ENCODE data around the gene FANCE.

DNA sequence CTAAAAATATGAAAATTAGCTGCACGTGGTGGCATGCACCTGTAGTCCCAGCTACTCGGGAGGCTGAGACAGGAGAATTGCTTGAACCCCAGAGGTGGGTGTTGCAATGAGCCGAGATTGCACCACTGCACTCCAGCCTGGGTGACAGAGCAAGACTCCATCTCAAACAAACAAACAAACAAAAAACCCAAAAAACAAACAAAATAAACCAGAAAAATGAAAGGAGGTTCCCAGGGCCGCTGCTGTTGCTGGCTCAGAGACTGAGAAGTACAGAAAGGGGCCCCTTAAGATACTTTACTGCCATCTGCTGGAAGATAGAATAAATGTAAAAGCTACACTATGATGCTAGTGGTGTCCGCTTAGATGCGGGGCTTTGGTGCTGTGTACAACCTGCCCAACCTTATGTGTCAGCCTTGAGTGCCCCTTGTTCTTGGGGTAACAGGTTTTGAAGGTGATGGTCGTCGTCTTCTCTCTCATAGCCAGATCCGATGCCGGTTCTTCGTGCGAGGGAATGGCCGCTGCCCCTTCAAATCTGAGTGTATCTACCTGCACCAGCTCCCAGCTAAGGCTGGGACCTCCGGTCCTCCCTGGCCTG is 2.8 kb upstream of the FANCE start:
- no peak for TF ChIP-seq EZH2 (IDR thresholded peaks at IDR 0.05; ENCODE audit: low read length)
- TF ChIP-seq, protein P1, sequence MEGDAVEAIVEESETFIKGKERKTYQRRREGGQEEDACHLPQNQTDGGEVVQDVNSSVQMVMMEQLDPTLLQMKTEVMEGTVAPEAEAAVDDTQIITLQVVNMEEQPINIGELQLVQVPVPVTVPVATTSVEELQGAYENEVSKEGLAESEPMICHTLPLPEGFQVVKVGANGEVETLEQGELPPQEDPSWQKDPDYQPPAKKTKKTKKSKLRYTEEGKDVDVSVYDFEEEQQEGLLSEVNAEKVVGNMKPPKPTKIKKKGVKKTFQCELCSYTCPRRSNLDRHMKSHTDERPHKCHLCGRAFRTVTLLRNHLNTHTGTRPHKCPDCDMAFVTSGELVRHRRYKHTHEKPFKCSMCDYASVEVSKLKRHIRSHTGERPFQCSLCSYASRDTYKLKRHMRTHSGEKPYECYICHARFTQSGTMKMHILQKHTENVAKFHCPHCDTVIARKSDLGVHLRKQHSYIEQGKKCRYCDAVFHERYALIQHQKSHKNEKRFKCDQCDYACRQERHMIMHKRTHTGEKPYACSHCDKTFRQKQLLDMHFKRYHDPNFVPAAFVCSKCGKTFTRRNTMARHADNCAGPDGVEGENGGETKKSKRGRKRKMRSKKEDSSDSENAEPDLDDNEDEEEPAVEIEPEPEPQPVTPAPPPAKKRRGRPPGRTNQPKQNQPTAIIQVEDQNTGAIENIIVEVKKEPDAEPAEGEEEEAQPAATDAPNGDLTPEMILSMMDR (optimal IDR thresholded peaks at IDR 0.05 in 1 of 3, IDR thresholded peaks at IDR 0.05 in 1 of 3, conservative IDR thresholded peaks at IDR 0.05 in 1 of 3; ENCODE audit: extremely low read depth in 1 of 3, insufficient read depth in 2 of 3, low read length in 3 of 3) = peak; percentile 63 to 68 (median 64)
